ENCODE data around the gene TGM2. TPM values are rescaled to one million over a fixed set of nuclear protein-coding genes. Genes with fewer than 3 reads are reported as not detected.

The TGM2 gene
- total and polyA plus RNA-seq, 2 donors (not counting 3 experiments of a cell fraction or from before 2014, with no cell fraction given), result 861 to 868 TPM

DNA sequence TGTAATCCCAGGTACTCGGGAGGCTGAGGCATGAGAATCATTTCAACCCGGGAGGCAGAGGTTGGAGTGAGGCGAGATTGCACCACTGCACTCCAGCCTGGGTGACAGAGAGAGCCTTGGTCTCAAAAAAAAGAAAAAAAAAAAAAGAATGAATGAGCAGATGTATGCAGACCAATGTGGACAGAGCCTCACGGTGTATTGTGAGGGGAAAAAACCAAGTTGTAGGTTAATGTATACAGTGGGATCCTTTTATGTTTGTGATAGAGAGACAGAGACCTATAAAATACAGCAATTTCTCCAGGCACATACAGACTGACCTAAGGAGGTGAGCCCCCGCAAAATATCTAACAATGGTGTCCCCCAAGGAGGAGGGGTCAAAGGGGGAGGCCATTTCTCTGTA is 11.7 kb downstream of the TGM2 start:
- peak overlapping the region; percentile 95 for H3K9ac ChIP-seq (replicated peaks; ENCODE audit: extremely low read depth, insufficient read depth, low read length)
- peaks cover 66% of the 10 kb centered on the region for H3K79me2 ChIP-seq (ENCODE audit: control insufficient read depth, insufficient read depth, low read length)
- TF ChIP-seq POLR2AphosphoS5 (IDR thresholded peaks at IDR 0.05; ENCODE audit: insufficient read depth, low read depth, low read length) (peak; percentile 20), POLR2A (IDR thresholded peaks at IDR 0.05; ENCODE audit: low read depth, low read length) (peak; percentile 65)
- TF ChIP-seq, protein P1, sequence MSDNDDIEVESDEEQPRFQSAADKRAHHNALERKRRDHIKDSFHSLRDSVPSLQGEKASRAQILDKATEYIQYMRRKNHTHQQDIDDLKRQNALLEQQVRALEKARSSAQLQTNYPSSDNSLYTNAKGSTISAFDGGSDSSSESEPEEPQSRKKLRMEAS (IDR thresholded peaks at IDR 0.05; ENCODE audit: insufficient read depth, insufficient read length), result no peak
- H3K4me3 ChIP-seq (replicated peaks in 1 of 3; ENCODE audit: insufficient read depth in 1 of 3, low read depth in 1 of 3, low read length in 3 of 3), result no peak overlapping the region
- H3K27me3 ChIP-seq (ENCODE audit: control insufficient read depth in 2 of 2, insufficient read depth in 2 of 2, low read length in 2 of 2), result no peaks in the 10 kb centered on the region
- dilution Hi-C loops (cut with MboI; ENCODE audit: extremely low pct_ligation_motif_present, low sequenced_read_pairs) (no loop called here), intact Hi-C loops (cut with micrococcal nuclease) (loop anchor here (5.0 kb wide), 1 partner anchor 96 kb away; no protein-coding TSS in a partner anchor)
- FAIRE-seq (no peak), DNase-seq (ENCODE audit: low read depth, low spot score) (peak; percentile 23)
- no peak overlapping the region for H3K4me2 ChIP-seq (ENCODE audit: insufficient read depth, low read length)
- no peaks in the 10 kb centered on the region for H4K20me1 ChIP-seq (replicated peaks; ENCODE audit: control insufficient read depth, extremely low read depth, insufficient read depth, low read length)
- no peaks in the 10 kb centered on the region for H3K9me3 ChIP-seq (replicated peaks; ENCODE audit: control insufficient read depth, insufficient read depth, low read length)
- no peak overlapping the region for H2AFZ ChIP-seq (ENCODE audit: low read depth, low read length)
- ChIA-PET CTCF (interaction anchor here (0.8 to 4.1 kb wide), 7 partner anchors 9 to 96 kb away, joined by 3 to 27 read pairs (median 15); no protein-coding TSS in a partner anchor), POLR2A (no interaction called here)
- BruUV-seq (replicated peaks), result no TSS peak
- H3K4me1 ChIP-seq (ENCODE audit: control insufficient read depth, extremely low read depth, insufficient read depth, low read length), result peaks cover 91% of the 10 kb centered on the region
- H3K36me3 ChIP-seq (ENCODE audit: control insufficient read depth in 2 of 2, extremely low read depth in 1 of 2, insufficient read depth in 2 of 2, low read length in 2 of 2), result peaks cover 48 to 59% of the 10 kb centered on the region in 2 experiments
- no peaks in the 10 kb centered on the region for H3K9me1 ChIP-seq (replicated peaks; ENCODE audit: control insufficient read depth, extremely low read depth, insufficient read depth, low read length)
- peak overlapping the region; percentile 100 for H3K27ac ChIP-seq (ENCODE audit: insufficient read depth, low read depth, low read length)

DNA sequence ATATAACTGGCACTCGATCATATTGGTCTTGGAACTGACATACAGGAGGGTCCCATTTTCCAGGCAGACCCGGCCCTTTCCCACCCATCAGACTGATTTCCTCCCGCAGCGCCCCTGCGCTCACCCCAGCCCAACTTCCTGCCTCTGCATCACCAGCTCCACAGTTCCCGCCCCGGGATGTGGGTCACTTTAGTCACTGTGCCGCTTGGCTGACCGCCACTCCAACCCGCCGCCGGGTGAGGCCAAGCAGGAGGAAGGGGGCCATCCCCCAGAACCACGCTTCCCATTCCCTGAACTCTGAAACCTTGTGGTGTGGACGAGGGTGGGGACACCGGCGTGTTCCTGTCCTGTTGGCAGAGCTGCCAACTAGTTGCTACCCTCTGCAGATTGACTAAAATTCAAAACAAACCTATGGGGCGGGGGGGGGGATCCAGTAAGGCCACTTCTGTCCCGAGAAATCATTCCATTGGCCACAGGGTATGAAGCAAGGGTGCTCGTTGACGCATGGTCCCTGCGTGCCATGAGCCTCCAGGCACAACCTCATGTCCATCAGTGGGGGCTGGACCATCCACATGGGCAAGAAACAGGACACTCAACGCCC is 12.3 kb downstream of the TGM2 start:
- H3K79me2 ChIP-seq (ENCODE audit: control insufficient read depth, insufficient read depth, low read length), result peaks cover 59% of the 10 kb centered on the region
- no peaks in the 10 kb centered on the region for H3K9me1 ChIP-seq (replicated peaks; ENCODE audit: control insufficient read depth, extremely low read depth, insufficient read depth, low read length)
- H3K9ac ChIP-seq (replicated peaks; ENCODE audit: extremely low read depth, insufficient read depth, low read length), result peak overlapping the region; percentile 95
- H3K36me3 ChIP-seq (ENCODE audit: control insufficient read depth in 2 of 2, extremely low read depth in 1 of 2, insufficient read depth in 2 of 2, low read length in 2 of 2), result peaks cover 50 to 59% of the 10 kb centered on the region in 2 experiments
- peaks cover 90% of the 10 kb centered on the region for H3K4me1 ChIP-seq (ENCODE audit: control insufficient read depth, extremely low read depth, insufficient read depth, low read length)
- no peak overlapping the region for H2AFZ ChIP-seq (ENCODE audit: low read depth, low read length)
- TF ChIP-seq MYC (IDR thresholded peaks at IDR 0.05; ENCODE audit: low read depth, low read length), result peak; percentile 18
- TF ChIP-seq POLR2A (IDR thresholded peaks at IDR 0.05; ENCODE audit: low read depth, low read length), result no peak
- peak; percentile 85 for TF ChIP-seq GATA2 (IDR thresholded peaks at IDR 0.05; ENCODE audit: insufficient read depth, insufficient read length, low read depth, low read length)
- TF ChIP-seq POLR2AphosphoS5 (IDR thresholded peaks at IDR 0.05; ENCODE audit: insufficient read depth, low read depth, low read length), result peak; percentile 89
- no peak for TF ChIP-seq JUN (IDR thresholded peaks at IDR 0.05; ENCODE audit: borderline replicate concordance, insufficient read depth, insufficient read length, low read depth)
- TF ChIP-seq, protein P1 (IDR thresholded peaks at IDR 0.05; ENCODE audit: insufficient read depth, insufficient read length), result peak; percentile 26
- TF ChIP-seq, protein P2, sequence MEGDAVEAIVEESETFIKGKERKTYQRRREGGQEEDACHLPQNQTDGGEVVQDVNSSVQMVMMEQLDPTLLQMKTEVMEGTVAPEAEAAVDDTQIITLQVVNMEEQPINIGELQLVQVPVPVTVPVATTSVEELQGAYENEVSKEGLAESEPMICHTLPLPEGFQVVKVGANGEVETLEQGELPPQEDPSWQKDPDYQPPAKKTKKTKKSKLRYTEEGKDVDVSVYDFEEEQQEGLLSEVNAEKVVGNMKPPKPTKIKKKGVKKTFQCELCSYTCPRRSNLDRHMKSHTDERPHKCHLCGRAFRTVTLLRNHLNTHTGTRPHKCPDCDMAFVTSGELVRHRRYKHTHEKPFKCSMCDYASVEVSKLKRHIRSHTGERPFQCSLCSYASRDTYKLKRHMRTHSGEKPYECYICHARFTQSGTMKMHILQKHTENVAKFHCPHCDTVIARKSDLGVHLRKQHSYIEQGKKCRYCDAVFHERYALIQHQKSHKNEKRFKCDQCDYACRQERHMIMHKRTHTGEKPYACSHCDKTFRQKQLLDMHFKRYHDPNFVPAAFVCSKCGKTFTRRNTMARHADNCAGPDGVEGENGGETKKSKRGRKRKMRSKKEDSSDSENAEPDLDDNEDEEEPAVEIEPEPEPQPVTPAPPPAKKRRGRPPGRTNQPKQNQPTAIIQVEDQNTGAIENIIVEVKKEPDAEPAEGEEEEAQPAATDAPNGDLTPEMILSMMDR (IDR thresholded peaks at IDR 0.05; ENCODE audit: extremely low read depth in 1 of 2, insufficient read depth in 1 of 2, low read depth in 1 of 2, low read length in 2 of 2), result no peak
- TF ChIP-seq FOS (IDR thresholded peaks at IDR 0.05; ENCODE audit: borderline replicate concordance, insufficient read depth, low read length), result peak; percentile 80
- H3K4me2 ChIP-seq (ENCODE audit: insufficient read depth, low read length), result peak overlapping the region; percentile 56
- no peaks in the 10 kb centered on the region for H4K20me1 ChIP-seq (replicated peaks; ENCODE audit: control insufficient read depth, extremely low read depth, insufficient read depth, low read length)
- no peaks in the 10 kb centered on the region for H3K27me3 ChIP-seq (ENCODE audit: control insufficient read depth in 2 of 2, insufficient read depth in 2 of 2, low read length in 2 of 2)
- dilution Hi-C loops (cut with MboI; ENCODE audit: extremely low pct_ligation_motif_present, low sequenced_read_pairs), result no loop called here
- H3K9me3 ChIP-seq (replicated peaks; ENCODE audit: control insufficient read depth, insufficient read depth, low read length), result no peaks in the 10 kb centered on the region
- H3K27ac ChIP-seq (ENCODE audit: insufficient read depth, low read depth, low read length), result peak overlapping the region; percentile 100
- BruUV-seq (replicated peaks), result no TSS peak
- POLR2A ChIA-PET, result interaction anchor here (0.8 to 1.2 kb wide), 3 partner anchors 12 to 17 kb away, joined by 3 to 4 read pairs (median 3); no protein-coding TSS in a partner anchor
- intact Hi-C loops (cut with micrococcal nuclease), result loop anchor here (1.0 to 5.0 kb wide), 4 partner anchors 8 to 95 kb away; no protein-coding TSS in a partner anchor
- H3K4me3 ChIP-seq (replicated peaks in 1 of 3; ENCODE audit: insufficient read depth in 1 of 3, low read depth in 1 of 3, low read length in 3 of 3), result peak overlapping the region in 1 of 3 experiments; percentile 15
- FAIRE-seq, result peak; percentile 93
- CTCF ChIA-PET, result interaction anchor here (0.8 to 4.1 kb wide), 10 partner anchors 8 to 95 kb away, joined by 3 to 27 read pairs (median 7); partner anchors contain the start of gene TGM2
- peak; percentile 96 for DNase-seq (ENCODE audit: low read depth, low spot score)
